Mesothelial cell of epicardium (in vitro differentiated cells): ENCODE results near the gene BSG. TPM values are rescaled to one million over a fixed set of nuclear protein-coding genes. Genes with fewer than 3 reads are reported as not detected.

Experiments
- DNase-seq, 2 experiments: peaks; one replicate each; pipeline ENCODE4 v3.0.0; 2021; ENCODE audit warnings: low spot score in 2 of 2; ENCODE audit not compliant: unreplicated experiment in 2 of 2
- H3K27ac Mint-ChIP-seq: 2 replicates; pipeline ENCODE4 v1.8.0; 2021; ENCODE audit warnings: mixed read lengths
- H3K27me3 Mint-ChIP-seq: 2 replicates; pipeline ENCODE4 v1.8.0; 2021; ENCODE audit warnings: low read depth, mixed read lengths
- H3K36me3 Mint-ChIP-seq: 2 replicates; pipeline ENCODE4 v1.8.0; 2021; ENCODE audit warnings: mixed read lengths
- H3K4me1 Mint-ChIP-seq: 2 replicates; pipeline ENCODE4 v1.8.0; 2021; ENCODE audit warnings: mixed read lengths
- H3K4me3 Mint-ChIP-seq: 2 replicates; pipeline ENCODE4 v1.8.0; 2021; ENCODE audit warnings: mild to moderate bottlenecking, moderate library complexity, mixed read lengths
- H3K9me3 Mint-ChIP-seq: 2 replicates; pipeline ENCODE4 v1.8.0; 2021; ENCODE audit warnings: mixed read lengths
- CTCF ChIP-seq: fragments of 200-600 bp; sonication (generic); IDR thresholded peaks from one replicate; pipeline ENCODE4 v1.5.0; 2021; ENCODE audit warnings: antibody characterized with exemption; ENCODE audit not compliant: unreplicated experiment
- total RNA-seq: library from RNA; stranded (reverse); gene quantifications from 3 replicates; pipeline ENCODE4 v1.2.1, GENCODE V29; 2021

The BSG gene
- total RNA-seq = 414 to 431 TPM (median 414 TPM) in 3 replicates

- DNase-seq = peak; percentile 99
- Mint-ChIP-seq H3K36me3 (peaks cover 5% of the 10 kb centered on the region), H3K27me3 (no peaks in the 10 kb centered on the region), H3K4me1 (peaks cover 38% of the 10 kb centered on the region), H3K27ac (peak within 1 kb of the TSS; percentile 98), H3K4me3 (peak within 1 kb of the TSS; percentile 85), H3K9me3 (peaks cover 3% of the 10 kb centered on the region)
- no peak for TF ChIP-seq CTCF
These were observed at the start of gene BSG for GRCh38 chr19:572140-572742. Gene BSG (plus strand): TSS chr19:572596. CDS start chr19:572635, 39 bp downstream.

GRCh38 chr19:522726-523125, 49.7 kb upstream of the BSG start:
- Mint-ChIP-seq H3K4me3 (no peak overlapping the region), H3K27ac (no peak overlapping the region), H3K27me3 (peaks cover 3% of the 10 kb centered on the region), H3K9me3 (no peaks in the 10 kb centered on the region), H3K4me1 (peaks cover 5% of the 10 kb centered on the region), H3K36me3 (peaks cover 8% of the 10 kb centered on the region)
- TF ChIP-seq CTCF = no peak
- DNase-seq = no peak

- Mint-ChIP-seq H3K4me1 (peaks cover 6% of the 10 kb centered on the region), H3K9me3 (no peaks in the 10 kb centered on the region), H3K27me3 (peaks cover 3% of the 10 kb centered on the region), H3K36me3 (peaks cover 8% of the 10 kb centered on the region), H3K4me3 (no peak overlapping the region), H3K27ac (no peak overlapping the region)
- DNase-seq = no peak
- no peak for TF ChIP-seq CTCF
These were observed 48.2 kb upstream of the BSG start for GRCh38 chr19:524062-524674.

GRCh38 chr19:525029-525428, 47.4 kb upstream of the BSG start:
- Mint-ChIP-seq H3K36me3 (peaks cover 6% of the 10 kb centered on the region), H3K9me3 (no peaks in the 10 kb centered on the region), H3K4me3 (no peak overlapping the region), H3K27ac (peak overlapping the region; percentile 52), H3K4me1 (peaks cover 6% of the 10 kb centered on the region), H3K27me3 (peaks cover 3% of the 10 kb centered on the region)
- no peak for DNase-seq
- no peak for TF ChIP-seq CTCF

GRCh38 chr19:525857-526419, 46.5 kb upstream of the BSG start:
- Mint-ChIP-seq H3K36me3 (peaks cover 5% of the 10 kb centered on the region), H3K27me3 (peaks cover 3% of the 10 kb centered on the region), H3K4me1 (peaks cover 6% of the 10 kb centered on the region), H3K9me3 (no peaks in the 10 kb centered on the region), H3K4me3 (no peak overlapping the region), H3K27ac (no peak overlapping the region)
- no peak for TF ChIP-seq CTCF
- DNase-seq = no peak
